ENCODE measurements around the gene NALCN.

The NALCN gene

GRCh38 chr13:101339202-101339601 is 77.1 kb downstream of the NALCN start:
- H3K9me3 ChIP-seq (ENCODE audit: control insufficient read depth, insufficient read depth, low read depth, low read length), result no peaks in the 10 kb centered on the region; the same call in 1 of the 2 replicates
- TF ChIP-seq SCRT1 (tag by site-specific recombination; IDR thresholded peaks at IDR 0.05; ENCODE audit: borderline replicate concordance) (no peak), TRIM28 (IDR thresholded peaks at IDR 0.05; ENCODE audit: borderline replicate concordance, low read length) (no peak)
- H3K4me1 ChIP-seq (ENCODE audit: control insufficient read depth, insufficient read depth, low read length), result no peaks in the 10 kb centered on the region
- H3K27ac ChIP-seq (ENCODE audit: extremely low read depth, low read depth, low read length), result no peak overlapping the region
- POLR2A ChIA-PET, result no interaction called here
- H3K4me3 ChIP-seq (ENCODE audit: low read depth, low read length), result no peak overlapping the region
- no peaks in the 10 kb centered on the region for H3K36me3 ChIP-seq (ENCODE audit: control insufficient read depth in 2 of 2, insufficient read depth in 1 of 2, low read length in 2 of 2)
- CTCF ChIA-PET, result no interaction called here

GRCh38 chr13:101332583-101332982 is 83.7 kb downstream of the NALCN start:
- TF ChIP-seq ZFP41 (tag by site-specific recombination; IDR thresholded peaks at IDR 0.05; ENCODE audit: borderline replicate concordance) (no peak), ZNF768 (tag by site-specific recombination; IDR thresholded peaks at IDR 0.05) (no peak), OSR2 (tag by site-specific recombination; IDR thresholded peaks at IDR 0.05) (no peak), PATZ1 (tag by site-specific recombination; IDR thresholded peaks at IDR 0.05) (no peak), ZNF555 (tag by site-specific recombination; conservative IDR thresholded peaks at IDR 0.05) (no peak), ZNF658 (tag by site-specific recombination; IDR thresholded peaks at IDR 0.05) (no peak), TSHZ1 (tag by site-specific recombination; IDR thresholded peaks at IDR 0.05; ENCODE audit: borderline replicate concordance) (no peak), INSM2 (tag by site-specific recombination; IDR thresholded peaks at IDR 0.05) (no peak), BCL6B (tag by site-specific recombination; IDR thresholded peaks at IDR 0.05) (no peak), ZNF548 (tag by site-specific recombination; IDR thresholded peaks at IDR 0.05) (no peak), ZNF202 (tag by site-specific recombination; IDR thresholded peaks at IDR 0.05; ENCODE audit: borderline replicate concordance) (no peak)
- no peak overlapping the region for H3K27ac ChIP-seq (ENCODE audit: extremely low read depth, low read depth, low read length)
- no peaks in the 10 kb centered on the region for H3K36me3 ChIP-seq (ENCODE audit: control insufficient read depth in 2 of 2, insufficient read depth in 1 of 2, low read length in 2 of 2)
- no peak overlapping the region for H3K4me3 ChIP-seq (ENCODE audit: low read depth, low read length)
- no peaks in the 10 kb centered on the region for H3K9me3 ChIP-seq (ENCODE audit: control insufficient read depth, insufficient read depth, low read depth, low read length)
- CTCF ChIA-PET, result no interaction called here
- H3K4me1 ChIP-seq (ENCODE audit: control insufficient read depth, insufficient read depth, low read length), result no peaks in the 10 kb centered on the region
- POLR2A ChIA-PET, result no interaction called here

GRCh38 chr13:101331731-101332130 is 84.6 kb downstream of the NALCN start:
- ChIA-PET CTCF (no interaction called here), POLR2A (no interaction called here)
- no peaks in the 10 kb centered on the region for H3K9me3 ChIP-seq (ENCODE audit: control insufficient read depth, insufficient read depth, low read depth, low read length)
- TF ChIP-seq TCF7L2 (IDR thresholded peaks at IDR 0.05; ENCODE audit: borderline replicate concordance, low read depth, low read length) (no peak), ZNF596 (tag by site-specific recombination; IDR thresholded peaks at IDR 0.05) (no peak), OVOL3 (tag by site-specific recombination; IDR thresholded peaks at IDR 0.05) (no peak), ZNF433 (tag by site-specific recombination; IDR thresholded peaks at IDR 0.05; ENCODE audit: low read depth) (no peak), MYNN (tag by site-specific recombination; IDR thresholded peaks at IDR 0.05; ENCODE audit: borderline replicate concordance) (no peak), ZBTB6 (tag by site-specific recombination; IDR thresholded peaks at IDR 0.05) (no peak), ZXDB (tag by site-specific recombination; IDR thresholded peaks at IDR 0.05) (no peak), ZEB2 (tag by site-specific recombination; IDR thresholded peaks at IDR 0.05) (no peak), ZNF169 (tag by site-specific recombination; IDR thresholded peaks at IDR 0.05) (no peak), ZNF548 (tag by site-specific recombination; IDR thresholded peaks at IDR 0.05) (no peak)

More at GRCh38 chr13:101331731-101332130, 84.6 kb downstream of the NALCN start:
- Histone ChIP-seq H3K4me3 (ENCODE audit: low read depth, low read length) (no peak overlapping the region), H3K4me1 (ENCODE audit: control insufficient read depth, insufficient read depth, low read length) (no peaks in the 10 kb centered on the region), H3K36me3 (ENCODE audit: control insufficient read depth in 2 of 2, insufficient read depth in 1 of 2, low read length in 2 of 2) (no peaks in the 10 kb centered on the region), H3K27ac (ENCODE audit: extremely low read depth, low read depth, low read length) (no peak overlapping the region)

Measured in HEK293 (cell line).